ENCODE results near the gene OR6J1. TPM values are rescaled to one million over a fixed set of nuclear protein-coding genes. Genes with fewer than 3 reads are reported as not detected.

OR6J1 gene
- total and polyA plus RNA-seq, 9 of the 15 experiments (the other 6 are each of a cell fraction or from before 2014, with no cell fraction given), result not detected

- H3K4me2 ChIP-seq (ENCODE audit: insufficient read depth, low read length), result no peak overlapping the region
- H3K4me1 ChIP-seq (replicated peaks in 1 of 2; ENCODE audit: control insufficient read depth in 2 of 2, insufficient read depth in 2 of 2, low read length in 2 of 2), result peaks cover 3 to 20% of the 10 kb centered on the region in 2 experiments; a peak in 3 of 5 replicates
- TF ChIP-seq ELK1 (CRISPR knock-in tag; IDR thresholded peaks at IDR 0.05) (no peak), ZFP36 (IDR thresholded peaks at IDR 0.05; ENCODE audit: low read depth, low read length, partially characterized antibody) (no peak), ATF4 (CRISPR knock-in tag; IDR thresholded peaks at IDR 0.05) (no peak), ZNF263 (CRISPR knock-in tag; IDR thresholded peaks at IDR 0.05; ENCODE audit: borderline replicate concordance) (no peak), TSHZ1 (CRISPR knock-in tag; IDR thresholded peaks at IDR 0.05) (no peak), TFE3 (CRISPR knock-in tag; IDR thresholded peaks at IDR 0.05) (no peak), NCOA4 (IDR thresholded peaks at IDR 0.05; ENCODE audit: partially characterized antibody) (no peak), KLF10 (CRISPR knock-in tag; IDR thresholded peaks at IDR 0.05) (no peak), IFI16 (CRISPR knock-in tag; IDR thresholded peaks at IDR 0.05) (no peak), ZSCAN29 (IDR thresholded peaks at IDR 0.05) (no peak), NR1H2 (CRISPR knock-in tag; IDR thresholded peaks at IDR 0.05) (no peak)
- peaks cover 15% of the 10 kb centered on the region; the same call in 2 of the 3 replicates for H3K36me3 ChIP-seq (ENCODE audit: control insufficient read depth, insufficient read depth, low read length)
- in situ Hi-C loops (cut with MboI), result no loop called here
- no peak overlapping the region for H2AFZ ChIP-seq (ENCODE audit: low read depth, low read length)
- no TSS peak for BruUV-seq (replicated peaks)
- H3K4me3 ChIP-seq, result no peak overlapping the region
- no peaks in the 10 kb centered on the region for H3K9me1 ChIP-seq (ENCODE audit: control insufficient read depth, insufficient read depth, low read length)
- H4K20me1 ChIP-seq (replicated peaks; ENCODE audit: control insufficient read depth, insufficient read depth, low read length), result no peaks in the 10 kb centered on the region
- no peak overlapping the region for H3K27ac ChIP-seq (ENCODE audit: extremely low read depth, low read depth, low read length)
- no peak overlapping the region for H3K9ac ChIP-seq (ENCODE audit: insufficient read depth in 1 of 2, low read depth in 2 of 2, low read length in 2 of 2)
- peaks cover 79% of the 10 kb centered on the region for H3K79me2 ChIP-seq (ENCODE audit: control insufficient read depth, insufficient read depth, low read length)
- ChIA-PET CTCF (ENCODE audit: low intra/inter-chr PET ratio) (no interaction called here), POLR2A (interaction anchor here (0.6 to 1.7 kb wide), 2 partner anchors 14 to 25 kb away, joined by 3 to 4 read pairs; partner anchors contain the start of gene ABHD4)
- intact Hi-C loops (cut with micrococcal nuclease), result no loop called here
- no peak for ATAC-seq
- 78% methylated on average over 1 of the region's 1 CpG for WGBS (ENCODE audit: insufficient coverage, low coverage, missing lambda C conversion rate)
- DNase-seq (ENCODE audit: extremely low read depth in 1 of 4, low spot score in 3 of 4), result no peak
- FAIRE-seq, result no peak
- H3K9me3 ChIP-seq (replicated peaks; ENCODE audit: control insufficient read depth, insufficient read depth, low read depth, low read length), result no peaks in the 10 kb centered on the region
- H3K27me3 ChIP-seq (ENCODE audit: control insufficient read depth in 2 of 2, insufficient read depth in 2 of 2, low read length in 2 of 2), result no peaks in the 10 kb centered on the region
These were observed 60.2 kb downstream of the OR6J1 start for GRCh38 chr14:22583994-22584393.
